Measurements from ENCODE around the gene FAM81A.

DNA sequence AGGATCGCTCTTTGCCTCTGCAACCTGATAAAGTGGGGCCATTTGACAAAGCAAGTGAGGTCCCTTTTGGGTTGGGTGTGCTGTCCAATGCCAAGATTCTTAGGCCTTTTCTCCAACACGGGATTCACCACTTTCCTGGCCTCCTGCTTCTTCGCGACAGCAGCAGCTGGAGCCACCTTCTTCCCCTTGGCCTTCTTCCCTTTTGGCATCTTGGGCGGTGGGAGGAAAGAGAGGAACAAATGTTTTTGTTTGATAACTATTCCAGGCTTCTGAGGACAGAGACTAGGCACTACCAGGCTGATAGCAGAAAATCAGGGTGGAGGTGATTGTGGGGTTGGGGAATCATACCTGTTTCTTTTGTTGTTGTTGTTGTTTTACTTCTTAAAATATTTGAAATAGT lies 30.0 kb upstream of the FAM81A start:
- TF ChIP-seq, protein P1, sequence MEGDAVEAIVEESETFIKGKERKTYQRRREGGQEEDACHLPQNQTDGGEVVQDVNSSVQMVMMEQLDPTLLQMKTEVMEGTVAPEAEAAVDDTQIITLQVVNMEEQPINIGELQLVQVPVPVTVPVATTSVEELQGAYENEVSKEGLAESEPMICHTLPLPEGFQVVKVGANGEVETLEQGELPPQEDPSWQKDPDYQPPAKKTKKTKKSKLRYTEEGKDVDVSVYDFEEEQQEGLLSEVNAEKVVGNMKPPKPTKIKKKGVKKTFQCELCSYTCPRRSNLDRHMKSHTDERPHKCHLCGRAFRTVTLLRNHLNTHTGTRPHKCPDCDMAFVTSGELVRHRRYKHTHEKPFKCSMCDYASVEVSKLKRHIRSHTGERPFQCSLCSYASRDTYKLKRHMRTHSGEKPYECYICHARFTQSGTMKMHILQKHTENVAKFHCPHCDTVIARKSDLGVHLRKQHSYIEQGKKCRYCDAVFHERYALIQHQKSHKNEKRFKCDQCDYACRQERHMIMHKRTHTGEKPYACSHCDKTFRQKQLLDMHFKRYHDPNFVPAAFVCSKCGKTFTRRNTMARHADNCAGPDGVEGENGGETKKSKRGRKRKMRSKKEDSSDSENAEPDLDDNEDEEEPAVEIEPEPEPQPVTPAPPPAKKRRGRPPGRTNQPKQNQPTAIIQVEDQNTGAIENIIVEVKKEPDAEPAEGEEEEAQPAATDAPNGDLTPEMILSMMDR (conservative IDR thresholded peaks at IDR 0.05 in 1 of 2, IDR thresholded peaks at IDR 0.05 in 1 of 2; ENCODE audit: extremely low read depth in 1 of 2, insufficient read depth in 1 of 2, low read depth in 1 of 2, low read length in 2 of 2): no peak
- TF ChIP-seq EZH2 (IDR thresholded peaks at IDR 0.05; ENCODE audit: borderline replicate concordance, low read length): no peak
